HS-5 (cell line): Measurements from ENCODE around the gene SLAMF1.
"Not testable (repeated sequence)": the region's sequence is repeated elsewhere in the genome, so short reads cannot be mapped to it uniquely, and the experiment has no call there.

Experiments used
- DNase-seq: peaks from one replicate; pipeline ENCODE4 v3.0.0-alpha.2; 2012; ENCODE audit warnings: low read depth

Gene SLAMF1, protein sequence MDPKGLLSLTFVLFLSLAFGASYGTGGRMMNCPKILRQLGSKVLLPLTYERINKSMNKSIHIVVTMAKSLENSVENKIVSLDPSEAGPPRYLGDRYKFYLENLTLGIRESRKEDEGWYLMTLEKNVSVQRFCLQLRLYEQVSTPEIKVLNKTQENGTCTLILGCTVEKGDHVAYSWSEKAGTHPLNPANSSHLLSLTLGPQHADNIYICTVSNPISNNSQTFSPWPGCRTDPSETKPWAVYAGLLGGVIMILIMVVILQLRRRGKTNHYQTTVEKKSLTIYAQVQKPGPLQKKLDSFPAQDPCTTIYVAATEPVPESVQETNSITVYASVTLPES

DNA sequence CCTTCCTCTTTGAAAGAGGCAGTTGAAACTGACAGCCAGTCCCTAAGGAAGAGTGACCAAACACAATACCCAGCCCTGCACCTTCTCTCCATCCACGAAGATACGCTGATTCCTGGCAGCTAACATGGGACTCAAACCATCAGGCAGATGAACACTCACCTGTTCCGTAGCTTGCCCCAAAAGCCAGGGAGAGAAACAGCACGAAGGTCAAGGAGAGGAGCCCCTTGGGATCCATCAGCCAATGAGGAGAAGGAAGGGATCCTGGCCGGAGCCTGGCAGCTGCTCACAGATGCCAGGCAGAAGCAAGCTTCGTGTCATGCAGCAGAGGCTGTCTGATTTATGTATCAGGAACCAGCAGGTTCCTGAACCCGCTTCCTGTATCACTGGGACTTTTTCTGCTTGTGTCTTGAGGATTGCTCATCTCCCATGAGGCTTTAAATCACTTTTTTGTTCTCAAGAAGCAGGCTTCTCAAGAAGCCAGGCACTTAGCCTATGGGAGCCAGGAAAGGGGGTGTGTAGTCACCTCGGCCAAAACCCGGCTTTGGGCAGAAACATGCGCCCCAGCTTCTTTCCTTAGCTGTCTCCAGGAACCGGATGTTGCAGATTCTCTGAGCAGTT lies at the start of gene SLAMF1:
TSS of gene SLAMF1 (minus strand) at position 334 of the 618 bp plus-strand sequence. CDS start at position 235, 99 bp downstream.
- no peak for DNase-seq

DNA sequence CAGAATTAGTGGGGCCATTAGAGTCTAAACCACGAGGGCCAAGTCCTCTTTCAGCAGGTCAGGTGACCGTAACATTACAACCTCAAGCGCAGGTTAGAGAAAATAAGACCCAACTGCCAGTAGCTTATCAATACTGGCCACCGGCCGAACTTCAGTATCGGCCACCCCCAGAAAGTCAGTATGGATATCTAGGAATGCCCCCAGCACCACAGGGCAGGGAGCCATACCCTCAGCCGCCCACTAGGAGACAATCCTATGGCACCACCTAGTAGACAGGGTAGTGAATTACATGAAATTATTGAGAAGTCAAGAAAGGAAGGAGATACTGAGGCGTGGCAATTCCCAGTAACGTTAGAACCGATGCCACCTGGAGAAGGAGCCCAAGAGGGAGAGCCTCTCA lies 45.5 kb upstream of the SLAMF1 start:
- not testable (repeated sequence) for DNase-seq

DNA sequence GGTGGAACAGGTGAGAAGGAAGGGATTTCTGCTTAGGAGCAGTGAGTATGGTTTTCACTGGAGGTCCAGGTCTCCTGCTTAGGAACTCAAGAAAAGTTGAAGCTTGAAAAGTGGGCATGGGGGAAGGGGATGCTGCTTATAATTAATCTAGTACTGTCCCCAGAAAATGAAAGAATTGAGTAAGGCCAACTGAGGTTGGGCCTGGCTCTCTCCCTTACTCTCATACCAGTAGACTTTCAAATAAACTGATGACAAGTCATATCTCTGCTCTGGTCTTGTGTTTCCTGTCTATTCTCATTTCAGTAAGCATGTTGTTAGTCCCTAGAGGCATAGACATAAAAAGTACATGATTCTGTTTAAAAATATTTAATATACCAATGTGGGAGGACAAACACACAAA lies 38.4 kb upstream of the SLAMF1 start:
- DNase-seq, result no peak

DNA sequence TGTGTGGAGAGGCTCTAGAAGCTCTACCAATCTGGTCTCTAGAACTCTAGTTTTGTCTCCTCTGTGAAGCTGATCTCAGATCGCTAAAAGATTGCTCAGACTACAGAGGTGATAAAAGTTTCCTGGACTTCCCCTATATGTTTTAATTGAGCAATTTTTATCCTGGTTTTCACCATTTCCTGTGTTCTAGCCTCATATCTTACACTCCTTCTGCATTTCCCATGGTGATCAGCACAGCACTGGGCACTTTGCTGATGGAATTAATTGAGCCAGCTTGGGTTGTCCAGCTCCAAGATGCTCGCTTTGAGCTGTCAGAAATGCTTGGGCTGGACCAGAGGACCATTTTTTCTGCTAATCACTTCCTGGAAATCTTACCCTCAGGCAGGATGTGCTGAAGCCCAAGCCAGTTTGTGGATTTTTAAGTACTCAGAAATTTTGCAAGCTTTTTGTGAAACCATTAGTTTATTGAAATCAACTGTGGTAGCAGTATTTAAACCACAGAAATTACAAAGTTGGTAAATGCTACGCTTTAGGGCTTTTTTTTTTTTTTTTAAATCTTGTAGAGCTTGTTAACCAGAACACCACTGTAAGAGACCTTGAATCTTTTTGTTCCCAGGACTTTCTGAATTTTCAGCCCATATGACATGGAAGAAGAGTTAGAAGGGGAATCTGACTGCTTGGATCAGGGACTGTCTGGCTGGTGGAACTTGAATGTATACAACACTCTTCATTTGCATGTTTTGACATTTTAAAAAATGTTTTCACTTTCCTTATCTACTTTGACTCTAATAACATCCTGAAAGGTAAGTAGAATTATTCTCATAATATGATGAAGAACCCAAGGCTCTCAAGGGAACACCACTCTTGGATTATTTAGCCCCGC lies 36.4 kb upstream of the SLAMF1 start:
- no peak for DNase-seq

DNA sequence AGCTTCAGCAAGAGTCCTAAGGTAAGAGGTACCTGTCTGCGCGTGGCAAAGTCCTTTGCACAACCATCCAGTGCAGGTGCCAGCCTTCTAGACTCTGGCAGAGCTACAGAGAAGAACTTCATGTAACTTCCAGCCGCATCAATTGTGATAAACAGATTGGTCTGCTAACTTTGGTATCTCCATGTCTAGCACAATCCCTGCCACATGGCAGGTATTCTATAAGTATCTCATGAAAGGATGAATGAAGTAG lies 35.0 kb upstream of the SLAMF1 start:
- no peak for DNase-seq

DNA sequence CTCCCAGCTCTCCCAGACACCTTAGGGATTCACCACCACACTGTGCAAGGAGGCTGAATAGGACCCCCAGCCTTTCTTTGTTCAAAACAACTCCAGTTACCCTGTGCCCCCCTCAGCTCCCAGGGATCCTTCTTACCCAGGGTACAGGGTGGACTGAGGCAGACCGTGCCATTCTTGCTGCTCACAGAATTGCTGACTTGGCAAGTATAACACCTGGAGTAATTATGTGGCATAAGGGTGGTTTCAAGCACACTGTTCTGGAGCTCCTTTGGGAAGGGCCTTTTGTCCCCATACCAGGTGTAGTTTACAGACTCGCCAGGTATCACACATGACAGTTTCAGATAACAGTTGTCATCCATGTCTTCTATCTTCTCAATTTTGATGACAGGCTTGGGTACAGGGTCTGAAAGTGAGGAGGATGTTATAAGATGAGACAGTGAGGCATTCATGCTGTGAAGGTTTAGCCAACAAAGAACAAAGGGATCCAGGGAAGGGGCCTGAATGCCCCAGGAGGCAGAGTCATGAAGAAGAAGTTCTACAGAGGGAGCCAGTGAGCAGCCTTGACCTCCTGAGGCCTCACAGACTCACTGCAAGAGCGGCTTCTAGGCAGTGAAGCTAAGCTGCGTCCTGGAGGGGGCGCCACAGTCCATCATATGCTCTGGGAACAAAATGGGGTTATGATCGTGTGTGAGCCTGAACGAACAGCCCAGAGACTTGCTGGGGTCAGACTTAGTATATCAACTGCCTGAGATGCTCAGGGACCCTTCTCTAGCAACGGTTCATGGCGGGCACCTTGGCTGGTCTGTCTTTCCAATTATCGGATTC lies 34.4 kb upstream of the SLAMF1 start:
- no peak for DNase-seq

DNA sequence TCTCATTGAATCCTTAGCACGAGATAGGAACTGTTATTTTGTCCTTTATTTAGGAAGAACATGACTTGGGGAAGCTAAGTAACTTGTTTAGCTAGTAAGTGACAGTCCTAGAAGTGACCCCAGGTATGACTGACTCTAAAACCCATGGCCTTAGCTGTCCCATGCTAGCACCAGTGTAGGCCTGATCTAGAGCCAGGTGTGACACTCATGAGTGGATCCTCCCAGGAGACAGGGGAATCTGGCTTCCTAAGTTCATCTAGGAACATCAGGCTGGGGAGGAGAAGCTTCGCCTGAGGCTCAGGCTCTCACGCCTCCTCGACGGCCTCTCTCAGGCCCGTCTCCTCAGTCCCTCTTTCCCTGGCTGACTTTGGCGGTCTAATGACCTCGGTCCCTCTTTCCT lies 33.6 kb upstream of the SLAMF1 start:
- no peak for DNase-seq

DNA sequence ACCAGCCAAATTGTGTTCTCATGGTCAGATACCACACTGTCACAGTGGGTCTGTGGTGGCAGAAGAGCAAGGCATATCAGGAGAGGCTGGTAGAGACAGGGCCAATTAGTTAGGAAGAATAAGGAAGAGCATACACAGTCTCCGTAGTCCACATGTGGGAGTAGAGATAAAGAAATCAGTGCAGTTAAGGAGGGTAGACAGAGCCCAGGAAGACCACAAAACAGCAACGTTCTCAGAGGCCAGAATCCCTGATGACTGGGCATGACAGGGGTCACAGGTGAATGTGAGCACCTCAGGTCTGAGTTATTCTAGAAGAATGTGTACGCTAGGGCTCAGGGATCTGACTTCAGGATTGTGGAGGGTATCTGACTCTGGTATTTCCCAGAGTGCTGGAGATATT lies 33.0 kb upstream of the SLAMF1 start:
- no peak for DNase-seq

DNA sequence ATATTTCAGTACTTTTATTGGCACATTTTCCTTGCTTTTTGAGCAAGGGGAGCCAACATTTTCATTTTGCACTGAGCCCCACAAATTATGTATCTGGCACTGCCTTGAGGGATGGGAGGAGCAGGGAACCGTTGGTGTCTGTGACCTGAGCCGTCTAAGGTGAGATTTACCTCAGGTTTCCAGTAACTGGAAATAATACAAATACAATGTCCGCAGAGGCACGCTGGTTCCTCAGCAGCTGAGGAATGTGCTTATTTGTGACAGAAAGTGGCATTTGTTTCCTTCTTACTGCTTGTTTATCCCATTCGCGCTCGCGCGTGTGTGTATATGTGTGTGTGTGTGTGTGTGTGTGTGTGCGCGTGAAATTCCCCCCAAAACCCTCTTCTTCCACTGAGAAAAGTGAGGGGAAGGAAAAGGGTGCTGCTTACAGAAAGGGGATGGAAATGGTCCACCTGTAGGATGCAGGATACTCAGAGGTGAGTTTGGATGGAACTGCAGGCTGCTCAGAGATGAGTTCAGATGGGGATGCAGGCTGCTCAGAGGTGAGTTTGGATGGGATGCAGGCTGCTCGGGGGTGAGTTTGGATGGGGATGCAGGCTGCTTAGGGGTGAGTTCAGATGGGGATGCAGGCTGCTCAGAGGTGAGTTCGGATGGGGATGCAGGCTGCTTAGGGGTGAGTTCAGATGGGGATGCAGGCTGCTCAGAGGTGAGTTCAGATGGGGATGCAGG lies 30.2 kb upstream of the SLAMF1 start:
- DNase-seq, result no peak

DNA sequence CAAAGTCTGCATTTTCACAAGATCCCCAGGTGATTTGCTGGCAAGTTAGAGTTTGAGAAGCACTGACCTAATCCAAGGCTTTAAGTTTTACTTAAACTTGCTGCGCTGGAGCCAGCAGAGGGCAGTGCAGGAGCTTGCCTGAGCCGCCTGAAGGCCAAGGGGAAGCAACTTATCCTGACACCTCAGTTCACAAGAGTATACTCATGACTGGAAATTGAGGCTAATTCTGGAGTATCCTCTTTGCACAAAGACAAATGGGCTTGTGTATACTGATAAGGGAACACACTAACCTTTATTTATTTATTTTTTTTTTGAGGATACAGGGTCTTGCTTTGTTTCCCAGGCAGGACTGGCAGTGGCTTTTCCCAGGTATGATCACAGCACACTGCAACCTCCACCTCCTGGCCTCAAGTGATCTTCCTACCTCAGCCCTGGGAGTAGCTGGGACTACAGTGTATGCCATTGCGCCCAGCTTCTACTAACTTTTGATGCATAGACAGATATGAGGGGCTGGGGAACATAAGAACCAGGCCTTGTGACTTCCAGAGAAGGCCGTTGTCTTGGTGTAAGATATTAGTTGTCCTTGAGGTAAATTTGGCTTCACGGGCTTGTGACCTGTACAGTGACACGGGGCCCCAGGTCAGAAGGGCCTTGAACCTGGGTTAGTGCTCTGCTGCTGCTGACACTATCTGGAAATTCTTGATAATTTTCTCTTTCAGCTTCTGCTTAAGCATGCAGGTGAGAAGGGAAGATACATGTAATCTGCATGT lies 29.0 kb upstream of the SLAMF1 start:
- DNase-seq, result peak; percentile 25

DNA sequence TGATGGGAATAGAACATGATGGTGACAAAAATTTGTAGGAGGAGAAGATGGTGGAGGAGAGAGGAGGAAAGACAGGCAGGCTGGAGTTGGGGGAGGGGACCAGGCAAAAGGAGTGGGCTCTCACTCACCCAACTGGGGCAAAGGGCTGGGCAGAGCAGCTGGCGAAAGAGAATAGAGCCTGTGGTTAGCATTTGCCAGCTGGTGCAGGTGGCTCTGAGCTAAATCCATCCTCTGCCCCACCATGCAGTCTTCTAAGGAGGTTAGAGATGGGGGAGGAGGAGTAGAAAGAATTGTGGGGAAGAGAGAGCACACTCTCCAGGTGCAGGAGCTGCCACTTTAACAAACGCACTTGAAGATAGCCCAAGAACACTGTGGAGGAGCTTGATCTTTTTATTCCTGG lies 27.6 kb upstream of the SLAMF1 start:
- DNase-seq, result no peak

DNA sequence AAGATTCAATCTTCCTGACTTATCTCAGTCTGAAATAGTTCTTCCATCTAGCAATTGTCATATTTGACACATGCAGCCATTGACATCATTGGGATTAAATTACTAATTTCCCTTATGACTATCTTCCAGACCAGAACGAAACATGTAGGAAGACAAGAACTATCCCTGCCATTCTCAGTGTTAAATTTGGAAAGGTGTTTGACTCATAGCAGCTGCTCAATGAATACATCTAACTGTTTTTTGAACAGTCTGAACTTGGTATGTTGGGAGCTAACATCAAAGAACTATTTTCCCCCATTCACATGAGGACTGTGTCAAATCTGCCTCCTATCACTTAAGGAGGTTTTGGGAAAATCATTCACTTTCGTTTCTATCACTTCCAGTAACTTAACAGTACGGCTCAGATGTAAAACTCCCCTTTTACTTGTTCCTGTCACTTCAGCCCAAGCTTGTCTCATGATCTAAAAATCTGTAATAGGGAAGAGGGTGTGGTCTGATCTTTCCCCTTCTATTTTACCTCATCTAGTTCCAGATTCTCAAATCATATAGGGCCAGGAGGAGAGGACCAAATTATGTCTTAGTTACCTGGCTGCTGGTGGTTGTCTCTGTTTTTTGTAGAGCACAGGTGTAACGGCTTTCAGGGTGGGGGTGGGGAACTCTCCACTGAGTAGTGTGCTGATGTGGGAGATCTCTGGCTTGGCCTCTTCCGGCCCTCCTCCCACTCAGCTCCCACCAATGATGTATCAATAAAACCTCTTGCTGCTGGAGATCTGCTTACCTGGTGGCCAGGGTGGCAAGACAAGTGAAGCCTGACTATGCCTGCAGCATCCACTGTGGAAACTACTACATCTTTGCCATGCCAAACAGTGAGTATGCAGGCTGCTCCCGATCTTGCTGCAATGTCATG lies 26.2 kb upstream of the SLAMF1 start:
- DNase-seq, result no peak

DNA sequence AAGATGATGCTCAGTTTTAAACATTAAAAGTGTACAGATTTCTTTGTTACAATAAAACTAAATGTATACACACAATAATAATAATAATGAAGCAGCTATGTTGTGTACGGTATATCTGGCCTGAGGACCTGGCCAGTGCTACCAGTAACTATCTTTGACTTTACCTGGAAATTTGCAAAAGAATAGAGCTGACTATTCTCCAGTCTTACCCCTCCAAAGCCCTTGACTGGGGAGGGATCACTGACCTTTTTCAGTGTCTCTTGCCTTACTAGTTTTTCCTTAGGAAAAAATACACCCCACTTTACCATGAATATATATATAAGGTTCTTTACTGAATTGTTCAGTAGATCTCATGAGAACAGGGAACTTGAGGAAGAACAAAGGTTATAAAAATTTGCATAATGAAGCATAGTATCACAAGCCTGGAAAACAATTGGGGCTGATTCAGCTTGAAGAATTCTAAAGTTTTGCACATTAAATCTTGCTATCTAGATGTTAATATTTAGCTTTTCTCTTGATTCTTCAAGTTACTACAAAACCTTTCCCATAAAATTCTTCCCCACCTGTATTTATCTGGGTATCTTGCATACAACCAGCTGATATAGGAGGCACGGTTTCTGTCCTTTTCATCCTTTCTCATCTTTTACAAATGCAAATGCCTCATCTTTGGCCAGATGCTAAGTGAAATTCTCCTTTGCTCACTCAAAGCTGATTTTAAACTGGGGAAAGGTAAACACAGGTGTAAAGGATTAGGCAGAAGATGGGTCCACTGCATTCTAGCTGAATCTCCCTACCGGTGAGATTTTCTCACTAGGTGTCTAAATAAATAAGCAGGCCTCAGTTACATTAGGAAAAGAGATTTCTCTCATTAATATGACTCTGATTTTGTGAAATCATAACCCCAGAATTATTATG lies 25.0 kb upstream of the SLAMF1 start:
- DNase-seq, result no peak

DNA sequence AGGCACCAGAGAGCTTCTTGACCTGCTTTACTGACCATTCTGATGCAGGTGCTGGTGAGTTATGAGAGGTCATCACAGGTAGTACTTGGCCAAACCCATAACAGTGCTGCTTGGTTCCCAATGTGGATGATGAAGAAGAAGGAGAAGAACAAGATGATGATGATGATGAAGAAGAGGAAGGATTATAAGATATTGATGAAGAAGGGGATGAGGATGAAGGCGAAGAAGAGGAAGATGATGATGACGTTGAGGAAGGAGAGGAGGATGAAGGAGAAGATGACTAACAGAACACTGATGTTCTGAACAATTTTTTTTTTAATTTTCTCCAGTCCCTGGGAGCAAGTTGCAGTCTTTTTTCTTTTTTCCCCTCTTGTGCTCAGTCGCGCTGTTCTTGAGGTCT lies 23.9 kb upstream of the SLAMF1 start:
- no peak for DNase-seq

DNA sequence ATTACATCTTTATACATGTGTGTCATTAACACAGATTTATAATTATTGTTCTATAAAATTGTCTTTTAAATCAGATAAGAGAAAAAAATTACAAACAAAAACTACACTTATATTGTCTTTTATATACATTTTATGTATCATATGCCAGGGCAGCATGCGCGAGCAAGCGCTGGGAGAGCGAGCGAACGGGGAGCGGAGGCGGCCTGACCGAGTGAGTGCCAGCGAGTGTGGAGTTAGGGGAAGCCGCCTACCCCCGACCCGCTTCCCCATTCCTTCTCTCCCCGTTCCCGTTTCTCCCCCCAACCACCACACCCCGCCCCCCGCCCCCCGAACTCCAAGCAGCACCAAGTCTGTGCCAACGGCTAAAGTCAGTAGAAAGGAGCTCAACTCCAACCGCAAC lies 23.0 kb upstream of the SLAMF1 start:
- no peak for DNase-seq

DNA sequence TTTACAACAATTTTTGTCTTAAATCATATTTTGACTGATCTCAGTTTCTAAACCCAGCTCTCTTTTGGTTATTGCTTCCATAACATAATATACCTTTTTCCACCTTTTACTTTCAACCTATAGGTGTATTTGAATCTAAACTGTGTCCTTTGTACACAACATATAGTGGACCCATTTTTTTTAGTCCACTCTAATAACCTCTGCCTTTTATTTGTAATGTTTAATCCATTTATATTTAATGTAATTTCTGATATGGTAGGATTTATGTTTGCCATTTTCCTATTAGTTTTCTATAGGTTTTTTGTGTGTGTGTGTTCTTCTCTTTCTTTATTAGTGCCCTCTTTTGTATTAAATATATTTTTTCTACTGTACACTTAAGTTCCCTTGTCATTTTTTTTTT lies 22.4 kb upstream of the SLAMF1 start:
- DNase-seq, result no peak

DNA sequence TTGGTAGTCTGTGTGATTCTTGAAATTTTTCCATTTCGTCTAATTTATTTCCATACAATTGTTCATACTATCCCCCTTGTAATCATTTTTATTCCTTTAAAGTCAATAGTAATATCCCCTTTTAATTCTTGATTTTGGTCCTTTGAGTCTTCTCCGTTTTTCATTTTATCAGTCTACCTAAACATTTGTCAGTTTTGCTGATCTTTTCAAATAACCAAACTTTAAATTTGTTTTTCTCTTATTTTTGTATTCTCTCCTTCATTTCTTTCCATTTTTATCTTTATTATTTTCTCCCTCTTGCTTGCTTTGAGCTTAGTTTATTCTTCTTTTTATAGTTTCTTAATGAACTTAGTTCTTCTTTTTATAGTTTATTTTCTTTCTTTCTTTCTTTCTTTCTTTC lies 21.1 kb upstream of the SLAMF1 start:
- DNase-seq, result no peak

DNA sequence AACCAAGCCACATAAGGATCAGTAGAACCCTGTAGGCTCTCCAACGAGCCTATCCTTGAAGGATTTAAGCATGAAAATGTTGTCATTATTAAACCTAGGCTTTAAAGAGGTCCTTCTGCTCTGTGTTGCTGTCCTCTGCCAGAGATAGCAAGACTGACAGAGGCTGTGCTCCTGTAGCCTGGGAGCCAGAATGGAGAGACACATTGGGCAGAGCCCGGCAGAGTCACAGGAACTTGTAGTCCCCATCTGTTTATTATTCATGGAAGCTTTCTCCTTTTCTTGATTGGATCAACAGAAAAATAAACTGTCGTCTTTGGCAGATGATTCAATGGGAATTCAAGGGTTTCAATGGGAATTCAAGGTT lies 19.2 kb upstream of the SLAMF1 start:
- DNase-seq, result no peak
